NCI-H2171 (cell line): ENCODE measurements around the gene STXBP6.

Source experiments
- DNase-seq: peaks from one replicate; lab custom pipeline; 2025; lab: John Stamatoyannopoulos, UW

Gene STXBP6

DNA sequence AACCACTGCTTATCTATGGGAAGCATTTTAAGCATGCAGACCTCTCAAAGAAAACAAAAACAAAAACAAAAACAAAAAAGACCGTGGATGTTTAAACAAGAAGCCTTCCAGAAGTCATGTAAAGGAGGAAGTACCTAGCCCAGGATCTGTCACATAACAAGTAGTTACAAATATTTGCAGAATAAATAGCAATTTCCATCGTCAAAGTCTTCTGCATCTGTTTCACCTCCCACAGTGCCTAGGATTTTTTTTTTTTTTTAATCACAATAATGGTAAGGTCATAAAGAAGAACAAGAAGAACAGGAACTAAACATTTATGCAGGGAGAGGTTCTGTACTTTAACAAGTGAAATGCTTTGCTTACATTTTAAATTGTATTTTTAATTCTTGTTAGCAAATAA lies 2.4 kb upstream of the STXBP6 start:
- no peak for DNase-seq

DNA sequence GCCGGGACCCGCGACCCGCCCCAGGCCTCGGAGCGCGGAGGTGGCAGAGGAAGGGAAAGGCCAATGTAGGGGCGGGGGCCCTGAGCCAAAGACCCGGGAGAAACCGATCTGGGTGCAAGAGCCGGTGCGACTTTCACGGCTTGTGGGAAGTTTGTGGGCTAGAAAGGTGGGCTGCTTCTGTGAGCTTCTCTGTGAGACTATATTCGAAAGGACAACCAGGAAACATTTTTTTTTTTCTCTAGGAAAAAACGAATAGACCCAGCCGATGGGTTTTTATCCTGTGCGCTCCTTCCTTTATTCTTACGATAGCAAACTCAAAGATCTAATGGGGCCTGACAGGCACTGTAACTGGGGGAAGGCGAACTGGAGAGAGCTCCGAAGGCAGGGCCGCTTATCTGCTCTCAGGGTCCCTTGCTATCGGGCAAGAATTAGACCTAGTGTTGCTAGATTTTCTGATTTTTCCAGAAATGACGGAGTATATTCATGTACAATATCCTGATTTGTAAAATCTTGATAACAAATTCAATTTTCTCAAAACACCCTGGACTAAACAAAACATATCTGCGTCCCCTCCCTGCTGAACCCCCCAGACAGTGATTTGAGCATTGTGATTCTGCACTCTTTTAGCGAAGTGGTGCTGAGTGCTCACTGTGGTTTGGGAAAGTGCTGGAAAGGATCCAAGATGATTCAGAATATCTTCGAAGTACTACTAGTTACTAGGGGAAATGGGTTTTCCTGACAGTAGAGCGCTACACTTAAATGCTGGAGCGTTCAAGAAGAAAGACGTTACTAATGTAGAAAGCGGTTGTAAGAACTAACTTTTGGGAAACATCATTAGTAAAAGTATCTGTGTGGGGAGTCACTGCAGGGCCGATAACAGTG lies 563 bp upstream of the STXBP6 start:
- DNase-seq, result no peak

DNA sequence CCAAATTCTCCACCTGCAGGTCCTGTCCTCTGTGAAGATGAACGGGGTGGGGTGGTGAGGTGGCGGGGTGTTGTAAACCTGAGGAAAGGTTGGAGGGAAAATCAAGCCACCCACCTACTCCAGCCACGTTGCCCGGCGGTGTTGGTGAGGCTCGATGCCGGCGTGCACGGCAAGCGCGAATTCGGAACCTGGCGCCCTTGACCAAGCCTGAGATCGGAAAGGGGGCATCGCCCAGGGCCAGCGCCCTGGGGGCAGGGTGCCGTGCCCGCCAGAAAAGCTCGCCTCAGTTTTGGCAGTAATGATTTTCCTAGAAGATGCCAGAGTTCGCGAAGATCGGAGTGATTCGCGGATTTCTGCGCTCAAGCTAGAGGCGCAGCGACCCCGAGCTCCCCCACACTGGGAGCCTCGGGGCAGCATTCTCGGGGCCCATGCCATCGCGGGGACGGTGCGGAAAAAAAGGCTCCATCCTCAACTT lies 817 bp downstream of the STXBP6 start:
- DNase-seq, result no peak

DNA sequence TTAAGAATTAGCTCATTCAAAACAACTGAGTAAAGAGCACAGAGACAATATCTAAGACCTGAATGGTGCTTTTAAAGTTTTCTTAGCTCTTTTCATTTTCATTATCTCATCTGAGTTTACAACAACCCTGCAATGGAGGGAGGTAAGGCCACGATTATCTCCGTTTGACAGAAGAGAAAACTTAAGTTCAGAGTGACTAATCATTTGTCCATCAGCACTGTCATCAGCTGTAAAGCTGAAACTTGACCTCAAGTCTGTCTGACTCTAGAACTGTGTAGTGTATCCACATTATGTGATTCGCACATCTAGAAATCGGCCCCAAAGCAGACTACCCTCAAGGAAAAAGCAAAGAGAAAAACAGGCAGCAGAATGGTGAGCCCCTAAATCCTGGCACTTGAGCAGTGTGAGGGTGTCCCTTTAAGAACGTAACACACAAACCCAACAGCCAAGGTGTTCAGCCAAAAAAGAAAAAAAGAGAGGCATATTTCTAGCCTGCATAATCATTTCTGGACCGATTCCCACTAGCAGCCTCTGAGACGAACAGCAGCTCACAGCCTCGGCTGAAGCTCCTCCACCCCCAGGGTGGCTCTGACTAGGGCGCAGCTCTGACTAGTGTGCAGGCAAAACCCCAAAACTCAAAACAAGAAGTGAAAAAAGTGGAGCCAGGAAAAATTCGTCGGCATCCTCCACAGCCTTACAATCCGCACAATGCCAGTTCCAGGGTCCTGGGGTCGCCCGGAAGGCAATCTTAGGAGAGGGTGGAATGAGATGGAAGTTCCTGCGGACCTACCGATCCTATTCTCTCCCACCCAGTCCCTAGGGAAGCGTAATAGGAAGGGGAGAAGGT lies 1.6 kb downstream of the STXBP6 start:
- no peak for DNase-seq

DNA sequence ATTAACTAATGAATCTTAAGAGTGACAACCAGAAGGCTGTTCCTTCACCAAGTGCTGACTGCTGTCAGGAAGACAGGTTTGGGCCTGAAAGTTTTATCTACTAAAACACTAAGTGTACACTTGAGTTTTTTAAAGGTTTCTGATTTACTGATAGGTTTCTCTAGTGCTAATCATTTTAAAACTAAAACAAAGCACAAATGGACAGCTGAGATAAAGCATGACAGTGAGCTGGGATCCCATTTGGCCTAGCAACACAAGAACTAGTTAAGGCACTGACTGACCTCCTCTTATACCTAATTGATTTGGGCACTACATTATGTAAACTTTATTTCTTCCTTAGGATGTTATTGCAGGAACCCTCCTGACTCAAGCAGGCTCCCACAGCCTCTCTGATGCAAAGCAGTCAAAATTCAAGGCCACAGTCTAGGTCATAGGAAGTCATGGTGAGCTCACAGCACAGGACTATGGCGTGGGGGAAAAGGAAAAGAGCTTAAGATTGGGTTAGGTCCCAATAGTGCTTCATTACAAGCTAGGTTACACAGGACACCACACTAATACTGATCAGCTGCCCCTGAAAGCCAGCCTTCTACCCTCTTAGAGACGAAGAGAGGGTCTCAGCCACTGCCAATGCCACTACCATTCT lies 3.5 kb downstream of the STXBP6 start:
- DNase-seq, result no peak

DNA sequence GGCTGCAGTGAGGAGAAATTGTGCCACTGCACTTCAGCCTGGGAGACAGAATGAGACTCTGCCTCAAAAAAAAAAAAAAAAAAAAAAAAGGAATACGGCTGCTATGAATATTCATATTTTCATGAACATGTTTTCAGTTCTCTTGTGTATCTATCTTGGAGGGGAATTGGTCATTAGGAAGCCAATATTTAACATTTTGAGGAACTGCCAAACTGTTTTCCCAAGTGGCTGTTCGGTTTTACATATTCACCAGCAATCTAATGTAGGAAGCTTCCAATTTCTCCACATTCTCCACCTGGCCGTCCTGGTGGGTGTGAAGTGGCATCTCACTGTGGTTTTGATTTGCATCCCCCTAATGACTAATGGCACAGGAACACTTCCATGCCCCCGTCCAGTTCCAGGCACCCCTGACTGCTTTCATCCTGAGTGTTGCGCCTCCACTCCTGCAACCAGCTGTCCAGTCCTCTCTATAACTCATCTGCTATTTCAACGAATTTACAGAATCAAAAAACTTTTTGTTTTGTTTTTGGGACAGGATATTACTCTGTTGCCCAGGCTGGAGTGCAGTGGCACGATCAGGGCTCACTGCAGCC lies 5.7 kb downstream of the STXBP6 start:
- no peak for DNase-seq

DNA sequence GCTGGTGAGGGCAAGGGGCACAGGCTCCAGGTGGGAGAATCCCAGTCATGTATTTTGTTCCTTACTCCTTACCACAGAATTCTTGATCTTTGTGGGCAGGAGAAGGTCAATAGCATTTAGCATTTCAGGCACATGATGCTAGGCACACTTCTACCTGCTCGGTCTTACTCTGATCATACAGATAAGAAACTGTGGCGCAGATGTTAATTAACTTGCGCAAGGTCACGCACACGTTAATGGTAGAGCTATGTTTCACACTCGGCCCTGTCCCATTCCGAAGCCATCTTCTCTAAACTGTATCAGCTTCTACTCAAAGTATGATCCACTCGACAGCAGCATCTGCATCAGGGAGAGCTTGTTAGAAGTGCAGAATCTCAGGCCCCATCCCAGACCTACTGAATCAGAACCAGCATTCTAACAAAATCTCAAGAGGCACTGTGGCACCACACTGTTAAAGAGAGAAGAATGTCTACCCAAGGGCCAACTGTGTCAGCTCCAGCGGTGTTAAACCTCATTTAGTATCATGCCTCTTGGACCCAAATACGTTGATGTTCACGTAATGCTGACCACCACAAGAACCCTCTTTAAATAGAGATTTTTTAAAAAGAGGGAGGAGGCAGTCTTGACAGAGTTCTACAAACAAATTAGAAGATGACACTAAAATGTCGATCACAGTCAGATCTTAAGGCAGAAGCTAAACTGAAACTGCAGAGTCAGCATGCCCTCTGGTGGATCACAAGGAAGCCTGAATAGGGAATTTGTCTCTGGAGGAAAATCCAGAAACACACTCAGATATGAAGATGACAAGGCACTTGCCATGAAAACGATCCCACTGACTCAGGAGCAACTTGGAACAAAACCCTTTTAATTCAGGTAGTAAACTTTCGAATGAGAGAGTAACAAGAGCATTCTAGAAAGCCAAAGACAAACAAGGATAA lies 7.3 kb downstream of the STXBP6 start:
- DNase-seq, result no peak

DNA sequence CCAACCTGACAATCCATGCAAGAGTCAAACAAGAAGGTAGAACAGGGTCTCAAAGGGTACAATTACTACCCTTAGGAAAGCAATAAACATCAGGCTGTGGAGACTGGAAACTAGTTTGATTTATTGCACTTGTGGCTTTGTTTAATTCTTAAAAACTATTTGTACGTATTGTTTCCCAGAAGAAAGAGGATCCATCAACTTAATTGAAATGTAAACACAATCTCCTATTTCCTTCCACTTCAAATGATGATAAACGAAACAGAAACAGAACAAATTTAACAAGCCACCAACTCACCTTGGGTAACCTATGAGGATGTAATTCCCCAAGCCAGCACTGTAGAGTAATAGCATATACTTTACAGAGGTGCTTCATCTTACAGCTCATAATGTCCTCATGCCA lies 8.0 kb downstream of the STXBP6 start:
- no peak for DNase-seq

DNA sequence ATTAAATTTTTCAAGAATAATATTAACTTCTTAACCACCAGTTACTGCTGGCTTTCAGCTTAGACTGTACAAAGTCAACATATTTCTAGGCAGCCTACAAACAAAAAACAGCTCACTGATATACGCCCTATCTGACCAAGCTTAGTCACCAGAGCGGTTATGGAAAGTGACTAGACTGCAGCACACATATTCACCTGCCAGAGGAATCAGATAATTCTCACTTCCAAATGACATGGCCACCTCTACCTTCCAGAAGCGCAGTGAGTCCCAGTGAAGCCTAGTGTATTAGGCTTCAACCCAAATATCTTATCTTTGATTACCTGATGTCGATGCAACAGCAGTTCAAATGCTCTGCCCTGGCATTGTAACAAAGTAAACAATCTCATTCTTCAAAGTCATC lies 8.5 kb downstream of the STXBP6 start:
- no peak for DNase-seq

DNA sequence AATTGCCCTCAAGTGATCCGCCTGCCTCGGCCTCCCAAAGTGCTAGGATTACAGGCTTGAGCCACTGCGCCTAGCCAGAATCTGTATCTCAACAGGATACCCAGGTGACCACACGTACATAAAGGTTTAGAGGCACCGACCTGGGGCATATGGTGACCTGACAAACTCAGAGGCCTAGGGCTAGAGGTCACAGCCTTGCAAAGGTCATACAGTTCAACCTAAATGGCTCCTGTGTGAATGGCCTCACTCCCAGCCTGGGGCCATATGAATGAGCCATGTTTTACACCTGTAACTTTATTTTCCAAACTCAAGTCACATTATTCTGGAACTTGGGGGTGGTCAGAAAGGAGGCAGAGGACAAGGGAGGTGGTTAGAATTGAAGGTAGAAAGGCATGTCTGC lies 10.0 kb downstream of the STXBP6 start:
- DNase-seq, result no peak

DNA sequence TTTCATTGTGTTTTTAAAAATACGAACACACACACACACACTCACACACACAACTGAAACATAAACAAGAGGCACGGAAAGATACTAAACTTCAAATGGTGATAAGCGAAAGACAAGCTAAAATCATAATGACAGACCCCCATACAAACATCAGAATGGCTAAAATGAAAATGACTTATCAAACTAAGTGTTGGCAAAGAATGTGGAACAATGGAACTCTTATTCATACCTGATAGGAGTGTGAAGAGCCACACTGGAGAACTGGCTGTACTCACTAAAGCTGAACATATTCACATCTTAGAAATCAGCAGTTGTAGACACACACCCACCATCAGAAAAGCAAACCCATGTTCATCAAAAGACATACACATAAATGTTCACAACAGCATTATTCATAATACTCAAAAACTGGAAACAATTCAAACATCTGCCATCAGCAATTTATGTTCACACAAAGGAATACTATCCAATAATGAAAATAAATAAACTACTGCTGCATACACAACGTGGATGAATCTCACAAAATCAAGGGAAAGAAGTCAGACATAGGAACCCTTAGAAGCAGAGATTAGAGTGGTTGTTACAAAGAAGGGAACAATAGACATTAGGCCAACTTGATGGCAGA lies 11.8 kb downstream of the STXBP6 start:
- no peak for DNase-seq

DNA sequence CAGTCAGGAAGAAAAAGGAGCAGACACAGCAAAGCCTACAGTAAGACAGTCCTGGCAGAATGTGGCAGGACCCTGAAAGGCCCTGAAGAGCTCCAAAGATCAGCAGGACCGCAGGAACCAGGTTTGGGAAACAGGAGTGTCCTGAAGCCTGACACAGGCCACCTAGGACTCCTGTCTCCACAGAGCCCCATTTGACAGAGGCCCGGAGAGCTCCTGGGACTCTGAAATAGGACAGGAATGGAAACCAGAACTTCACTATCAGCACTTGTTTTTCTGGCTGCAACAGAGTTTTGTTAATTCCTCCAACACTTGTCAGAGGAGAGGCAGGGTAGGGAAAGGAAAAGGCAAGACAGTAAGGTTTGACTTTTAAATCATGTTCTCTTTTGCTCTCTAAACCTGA lies 12.9 kb downstream of the STXBP6 start:
- DNase-seq, result no peak

DNA sequence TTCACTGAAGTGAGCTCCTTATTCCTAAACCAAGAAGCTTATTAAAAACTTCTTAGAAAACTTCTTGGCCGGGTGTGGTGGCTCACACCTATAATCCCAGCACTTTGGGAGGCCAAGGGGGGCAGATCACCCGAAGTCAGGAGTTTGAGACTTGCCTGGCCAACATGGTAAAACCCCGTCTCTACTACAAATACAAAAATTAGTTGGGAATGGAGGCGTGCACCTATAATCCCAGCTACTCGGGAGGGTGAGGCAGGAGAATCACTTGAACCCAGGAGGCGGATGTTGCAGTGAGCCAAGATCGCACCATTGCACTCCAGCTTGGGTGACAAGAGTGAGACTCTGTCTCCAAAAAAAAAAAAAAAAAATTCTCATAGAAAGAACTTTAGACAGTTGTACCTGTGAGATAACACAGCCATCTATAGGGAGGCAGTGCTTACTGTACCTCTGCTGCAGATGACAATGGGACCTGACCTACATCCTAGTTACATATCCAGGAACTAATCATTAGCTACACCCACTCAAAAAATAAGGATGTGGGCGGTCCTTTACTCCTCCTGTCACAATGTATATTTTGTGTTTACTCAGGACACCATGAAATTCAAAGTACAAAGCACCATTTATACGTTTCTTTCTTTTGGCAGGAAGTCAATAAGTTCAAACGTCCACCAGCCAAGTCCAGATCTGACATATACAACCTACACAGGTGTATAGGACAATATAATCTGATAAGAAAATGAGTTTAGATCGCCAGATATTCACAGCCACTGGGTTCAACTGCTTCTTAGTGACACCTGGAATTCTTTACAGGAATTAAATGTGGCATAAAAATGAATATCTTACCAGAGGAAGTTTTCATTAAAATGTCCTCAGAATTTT lies 14.9 kb downstream of the STXBP6 start:
- DNase-seq, result no peak

DNA sequence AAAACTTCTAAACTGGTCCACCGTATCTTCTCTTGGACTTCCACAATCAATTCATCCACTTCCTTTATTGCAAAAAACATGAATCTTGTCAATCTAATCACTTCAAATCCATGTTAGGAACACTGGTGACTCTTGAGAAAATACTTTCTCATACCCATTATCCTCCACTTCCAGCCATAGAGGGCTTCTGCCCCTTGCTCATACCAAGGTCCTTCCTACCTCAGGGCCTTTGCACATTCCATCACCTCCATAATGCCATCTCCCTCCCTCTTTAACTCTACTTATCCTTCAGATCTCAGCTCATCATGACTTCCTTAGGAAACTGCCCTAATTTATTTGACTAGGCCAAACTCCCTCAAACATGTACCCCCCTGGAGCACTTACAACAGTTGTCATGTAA lies 16.6 kb downstream of the STXBP6 start:
- DNase-seq, result no peak

DNA sequence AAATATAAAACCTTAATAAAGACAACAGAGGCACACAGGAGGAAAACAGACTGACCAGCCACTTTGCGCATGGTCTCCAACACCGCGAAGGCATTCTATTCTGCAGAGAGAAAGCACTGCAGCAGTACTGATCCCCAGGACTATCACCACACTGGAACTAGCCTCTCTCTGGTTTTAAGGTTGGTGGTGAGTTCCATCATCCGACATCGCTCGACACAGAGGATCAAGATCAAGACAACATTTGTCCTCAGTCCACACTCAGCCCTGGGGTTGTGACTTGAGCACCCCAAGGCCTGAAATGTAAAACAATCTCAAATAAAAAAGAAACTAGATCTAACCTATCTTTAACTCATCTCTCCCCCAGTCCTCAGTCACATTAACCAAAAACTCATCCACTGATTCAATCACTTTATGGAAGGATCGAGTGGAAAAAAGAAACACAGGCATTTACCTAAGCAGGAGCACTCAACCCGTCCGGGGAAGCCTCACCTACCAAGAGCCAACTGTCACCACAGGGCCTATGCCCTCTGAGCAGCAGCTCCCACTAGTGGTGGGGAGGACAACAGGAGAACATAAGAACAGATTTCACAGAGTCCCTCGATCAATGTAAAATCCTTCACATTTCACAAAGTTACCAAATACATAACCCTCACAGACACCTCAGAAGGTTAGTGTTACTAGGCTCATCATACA lies 17.7 kb downstream of the STXBP6 start:
- DNase-seq, result no peak

DNA sequence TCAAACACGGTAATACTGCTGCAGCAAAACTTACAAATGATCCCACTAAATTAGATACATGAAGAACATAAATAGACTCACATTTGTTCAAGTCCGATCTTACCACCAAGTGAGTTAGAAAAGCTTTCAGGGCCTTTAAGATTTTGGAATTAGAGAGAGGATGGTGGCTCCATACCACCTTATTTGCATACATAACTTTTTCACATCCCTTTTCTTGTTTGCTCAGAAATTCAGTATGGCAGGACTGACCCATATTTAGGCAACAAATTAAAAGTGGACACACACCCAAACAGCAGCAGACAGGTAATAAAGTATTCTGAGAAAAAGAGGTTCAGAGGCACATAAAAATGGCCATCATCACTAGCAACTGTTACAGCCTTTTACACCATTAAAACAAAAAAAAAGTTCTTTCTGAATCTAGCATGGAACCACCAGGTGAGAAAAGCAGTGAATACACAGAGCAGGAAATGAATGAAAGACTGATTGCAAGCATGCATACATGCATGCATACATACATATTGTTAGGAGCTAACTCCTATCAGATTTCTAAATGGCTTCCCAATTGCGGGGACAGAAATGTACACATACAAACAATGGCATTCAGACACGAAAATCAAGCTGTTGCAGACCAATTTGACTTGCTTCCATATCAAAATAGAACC lies 23.3 kb downstream of the STXBP6 start:
- no peak for DNase-seq

DNA sequence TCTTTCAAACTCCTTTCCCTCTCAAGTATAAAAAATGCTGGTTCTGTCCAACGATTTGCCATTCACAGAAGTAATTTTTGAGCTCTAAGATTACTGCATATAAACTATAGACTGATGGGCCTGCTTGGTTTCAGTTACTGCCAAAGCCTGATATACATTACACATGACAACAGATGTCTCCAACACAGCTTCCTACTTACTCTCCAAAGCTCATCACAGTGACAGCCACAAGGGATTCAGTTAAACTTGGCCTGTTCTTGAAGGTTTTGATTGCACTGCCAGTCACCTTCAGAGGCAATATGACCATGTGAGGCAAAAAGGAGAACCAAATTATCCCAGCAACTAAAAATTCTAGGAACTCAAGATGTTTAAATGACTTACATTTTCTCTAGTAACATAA lies 30.1 kb downstream of the STXBP6 start:
- DNase-seq, result no peak

DNA sequence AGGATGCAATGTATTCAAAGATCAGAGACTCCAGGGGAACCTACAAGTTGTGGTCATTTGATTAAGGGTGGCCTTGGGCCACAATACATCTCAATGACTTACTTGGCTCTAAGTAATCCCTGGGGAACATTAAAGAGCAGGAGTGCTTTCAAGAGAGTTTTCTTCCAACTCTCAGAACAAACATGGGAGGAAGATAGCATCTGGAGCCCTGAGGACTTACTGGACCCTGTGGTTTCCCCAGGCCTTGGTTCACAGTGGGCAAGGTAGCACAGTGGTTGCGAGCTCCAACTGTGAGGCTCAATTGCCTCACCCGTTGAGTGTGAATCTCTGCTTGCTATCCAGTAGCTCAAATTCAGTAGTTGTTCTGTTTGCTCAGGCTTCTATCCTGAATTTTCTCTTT lies 32.4 kb downstream of the STXBP6 start:
- no peak for DNase-seq
